HG03095 (cell line): ENCODE results near the gene P3H2.

Experiments
- ATAC-seq: cut with Tn5 transposase; IDR thresholded peaks from one replicate; pipeline ENCODE4 v1.9.1; 2021; ENCODE audit warnings: moderate library complexity; ENCODE audit not compliant: unreplicated experiment

P3H2 gene

DNA sequence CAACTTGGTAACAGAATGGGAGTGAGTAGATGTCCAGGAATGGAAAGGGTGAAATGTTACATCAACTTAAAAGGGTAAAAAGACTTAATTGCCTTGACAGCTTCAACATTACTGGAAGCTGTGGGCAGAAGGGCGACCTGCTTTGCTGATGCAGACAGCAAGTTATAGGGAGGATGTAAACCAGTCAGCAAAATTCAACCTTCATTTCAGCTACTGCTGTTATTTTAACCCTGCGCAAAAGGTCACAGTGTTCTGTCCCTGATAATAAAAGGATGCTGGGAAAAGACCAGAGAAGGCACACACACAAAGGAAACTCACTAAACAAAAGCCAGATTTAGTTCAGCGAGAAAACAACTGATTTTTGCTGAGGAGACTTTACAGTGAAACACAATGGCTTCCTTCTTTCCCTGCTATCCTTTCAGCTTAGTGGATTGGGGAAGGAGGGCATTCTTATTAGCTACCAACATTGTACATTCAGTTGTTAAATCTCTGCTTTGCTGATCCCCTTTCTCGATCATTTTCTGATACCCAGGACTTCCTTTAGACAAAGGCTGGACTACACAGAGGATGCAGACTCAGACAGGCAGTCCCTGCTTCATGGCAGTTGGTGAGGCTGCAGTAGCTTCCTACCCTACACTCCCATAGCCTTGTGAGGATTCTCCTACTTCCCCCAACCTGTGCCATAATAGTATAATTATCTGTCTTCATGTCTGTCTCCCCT is 62.0 kb downstream of the P3H2 start:
- no peak for ATAC-seq

DNA sequence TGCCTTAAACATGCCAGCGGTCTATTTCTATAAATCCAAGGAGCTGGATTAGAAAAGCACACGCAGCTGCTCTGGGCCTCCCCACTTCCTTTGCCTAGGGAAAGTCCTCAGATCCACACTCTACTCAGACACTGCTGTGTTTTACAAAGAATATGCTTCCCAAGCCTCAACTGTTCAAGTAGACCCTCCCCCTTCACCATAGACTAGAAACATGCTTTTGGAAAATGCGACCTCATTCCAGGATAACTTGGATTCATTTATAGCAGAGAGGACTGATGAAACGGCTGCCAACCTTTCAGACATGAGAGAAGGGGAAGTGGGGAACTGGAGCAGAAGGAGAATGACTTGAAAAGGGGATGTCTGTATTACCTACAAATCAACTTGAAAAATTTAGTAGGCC is 64.0 kb downstream of the P3H2 start:
- no peak for ATAC-seq

DNA sequence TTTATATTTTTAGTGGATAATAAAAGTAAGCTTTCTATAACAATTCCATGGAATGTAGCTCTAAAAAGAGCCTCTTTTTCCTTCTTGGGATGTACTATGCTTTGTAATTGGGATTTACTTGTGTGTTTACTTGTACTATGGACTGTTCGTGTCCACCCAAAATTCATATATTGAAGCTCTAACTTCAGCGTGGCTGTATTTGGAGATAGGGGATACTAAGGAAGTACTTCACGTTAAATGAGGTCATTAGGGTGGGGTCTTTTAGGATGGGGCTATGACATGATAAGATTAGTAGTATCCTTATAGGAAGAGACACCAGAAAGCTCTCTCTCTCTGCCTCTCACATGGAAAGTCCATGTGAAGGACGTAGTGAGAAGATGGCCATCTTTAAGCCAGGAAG is 64.9 kb downstream of the P3H2 start:
- ATAC-seq: no peak

DNA sequence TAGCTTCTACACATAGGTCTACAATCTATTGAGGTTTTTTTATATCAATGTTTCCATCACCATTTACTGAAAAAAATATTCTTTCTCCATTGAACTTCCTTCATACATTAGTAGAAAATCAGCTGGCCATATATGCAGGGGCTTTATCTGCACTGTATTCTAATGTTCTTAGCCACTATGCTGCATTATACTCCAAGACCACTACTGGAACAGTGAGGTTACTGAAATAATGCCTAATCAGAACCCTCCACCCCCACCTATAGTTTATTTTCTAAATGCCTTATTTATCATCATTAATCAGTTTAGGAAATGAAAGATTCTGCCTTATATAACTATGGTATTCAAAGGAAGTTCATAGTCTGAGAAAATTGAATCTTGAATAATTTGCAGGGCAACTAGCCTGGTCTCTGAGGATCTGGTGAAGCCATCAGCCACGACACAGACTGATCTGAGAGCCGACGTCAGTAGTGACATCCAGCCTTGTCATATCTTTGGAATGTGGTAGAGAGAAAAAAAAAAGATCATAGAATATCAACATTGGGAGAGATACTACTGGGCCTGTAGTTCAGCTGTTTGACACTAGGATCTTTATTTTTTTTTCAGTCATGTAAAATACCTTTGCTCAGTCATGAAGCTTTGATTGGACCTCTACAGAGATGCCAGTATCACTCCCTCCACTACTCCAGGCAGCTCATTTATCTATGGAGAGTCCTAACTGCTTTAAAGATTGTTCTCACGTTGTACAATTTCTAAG is 66.6 kb downstream of the P3H2 start:
- no peak for ATAC-seq

DNA sequence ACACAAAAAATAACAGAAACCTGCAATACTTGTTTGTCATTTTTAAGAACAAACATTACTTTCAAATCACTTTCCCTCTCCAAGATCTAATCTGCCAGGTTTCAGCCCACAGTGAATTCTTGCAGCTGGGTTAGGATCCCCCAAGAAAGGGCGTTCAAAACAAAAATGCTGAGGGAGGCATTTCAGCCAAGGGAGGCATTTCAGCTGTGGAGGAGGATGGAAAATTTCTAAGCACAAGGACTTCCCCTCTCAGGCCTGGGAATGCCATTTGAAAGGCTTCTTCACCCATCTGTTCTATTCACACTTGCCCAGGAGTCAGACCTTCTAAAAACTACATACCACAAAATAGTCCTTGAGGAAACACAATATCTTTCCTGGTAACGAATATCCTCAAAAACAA is 69.1 kb downstream of the P3H2 start:
- no peak for ATAC-seq

DNA sequence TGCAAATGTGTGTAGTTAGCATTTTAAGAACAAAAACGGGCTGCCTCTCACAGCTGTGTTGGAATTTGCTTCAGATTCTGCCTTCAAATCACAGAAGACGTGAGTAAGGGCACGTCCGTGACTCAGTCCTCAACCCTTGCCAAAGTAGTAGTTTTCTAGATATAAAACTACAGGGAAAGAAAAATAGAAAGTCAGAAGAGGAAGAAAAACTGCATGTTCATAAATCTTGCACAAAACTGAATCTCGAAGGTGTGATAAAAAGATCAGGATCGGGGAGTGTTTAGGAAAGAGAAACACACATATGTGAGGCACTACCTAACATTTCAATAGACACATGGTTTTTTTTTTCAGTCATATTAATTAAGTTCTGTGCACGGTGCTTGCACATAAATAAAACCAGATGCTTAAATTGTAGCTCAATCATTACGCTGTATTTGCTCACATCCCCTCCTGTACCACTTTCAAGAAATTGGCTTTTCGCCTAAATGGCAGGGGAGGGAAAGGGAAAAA is 71.7 kb downstream of the P3H2 start:
- no peak for ATAC-seq

DNA sequence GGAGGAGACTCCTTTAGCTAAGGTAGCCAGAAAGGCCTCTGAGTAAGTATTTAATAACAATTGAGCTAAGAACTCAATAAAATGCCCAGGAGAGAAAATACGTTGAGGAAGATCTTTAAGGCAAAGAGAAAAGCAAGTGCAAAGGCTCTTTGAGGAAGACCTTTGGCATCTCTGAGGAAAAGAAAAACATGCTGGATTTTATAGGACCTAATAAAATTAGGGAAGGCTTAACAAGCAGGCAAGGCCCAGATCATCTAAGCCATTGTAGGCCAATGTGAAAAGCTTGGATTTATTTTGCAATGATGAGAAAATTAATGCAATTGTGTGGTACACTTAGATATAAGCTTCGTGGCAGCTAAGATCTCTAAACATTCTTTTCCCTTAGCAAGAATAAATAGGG is 75.7 kb downstream of the P3H2 start:
- ATAC-seq: no peak

DNA sequence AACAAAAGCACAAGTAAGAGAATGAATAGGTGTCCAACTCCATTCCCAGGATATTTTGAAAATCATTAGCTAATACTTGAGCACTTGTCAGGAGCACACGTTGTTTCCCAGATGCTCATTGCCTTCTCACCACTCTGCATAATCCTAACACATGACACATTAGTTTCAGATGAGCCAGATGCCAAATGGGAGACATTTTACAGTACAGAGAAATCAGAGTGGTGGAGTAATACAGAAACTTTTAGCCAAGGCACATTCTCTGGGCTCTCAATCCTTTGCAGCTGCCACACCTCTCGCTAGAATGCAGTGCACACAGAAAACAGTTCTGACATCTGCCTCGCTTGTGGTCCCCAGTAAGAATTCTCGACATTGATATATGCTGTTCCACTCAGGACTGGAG is 76.6 kb downstream of the P3H2 start:
- ATAC-seq: no peak

DNA sequence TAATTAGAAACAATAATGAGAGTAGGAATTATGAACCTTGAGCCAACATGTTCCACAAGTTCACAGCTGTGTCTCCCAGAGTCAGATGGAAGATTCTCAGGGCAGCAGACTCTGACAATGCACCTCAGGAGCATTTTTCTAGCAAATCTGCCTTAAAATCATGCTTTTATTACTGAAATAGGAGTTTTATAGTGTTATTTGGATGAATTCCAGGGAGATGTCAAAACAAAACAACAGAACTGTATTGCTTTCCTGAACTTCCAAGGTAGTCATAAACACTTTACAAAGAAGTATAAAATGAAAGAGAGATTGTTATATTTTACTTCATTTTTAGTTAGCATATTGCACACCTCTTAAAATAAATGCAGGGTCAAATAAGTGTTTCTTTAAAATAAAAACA is 77.0 kb downstream of the P3H2 start:
- ATAC-seq: no peak

DNA sequence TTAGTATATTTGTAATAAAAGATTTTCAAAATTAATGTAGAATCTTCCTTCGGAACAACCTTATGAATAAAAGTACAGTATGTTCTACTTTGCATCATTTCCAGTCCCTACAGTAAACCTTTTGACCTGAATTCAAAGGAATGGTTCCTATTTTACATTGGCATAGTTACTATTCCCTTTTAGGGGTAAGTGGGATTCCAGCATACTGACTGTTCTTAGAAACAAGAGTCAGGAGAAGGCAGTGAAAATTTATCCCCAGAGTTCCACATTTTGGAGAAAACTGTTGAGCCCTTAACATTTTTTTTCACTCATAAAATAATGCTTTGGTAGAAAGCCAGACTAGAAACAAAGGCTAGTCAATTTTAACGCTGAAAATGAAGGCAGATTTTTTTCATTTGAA is 78.1 kb downstream of the P3H2 start:
- ATAC-seq: no peak

DNA sequence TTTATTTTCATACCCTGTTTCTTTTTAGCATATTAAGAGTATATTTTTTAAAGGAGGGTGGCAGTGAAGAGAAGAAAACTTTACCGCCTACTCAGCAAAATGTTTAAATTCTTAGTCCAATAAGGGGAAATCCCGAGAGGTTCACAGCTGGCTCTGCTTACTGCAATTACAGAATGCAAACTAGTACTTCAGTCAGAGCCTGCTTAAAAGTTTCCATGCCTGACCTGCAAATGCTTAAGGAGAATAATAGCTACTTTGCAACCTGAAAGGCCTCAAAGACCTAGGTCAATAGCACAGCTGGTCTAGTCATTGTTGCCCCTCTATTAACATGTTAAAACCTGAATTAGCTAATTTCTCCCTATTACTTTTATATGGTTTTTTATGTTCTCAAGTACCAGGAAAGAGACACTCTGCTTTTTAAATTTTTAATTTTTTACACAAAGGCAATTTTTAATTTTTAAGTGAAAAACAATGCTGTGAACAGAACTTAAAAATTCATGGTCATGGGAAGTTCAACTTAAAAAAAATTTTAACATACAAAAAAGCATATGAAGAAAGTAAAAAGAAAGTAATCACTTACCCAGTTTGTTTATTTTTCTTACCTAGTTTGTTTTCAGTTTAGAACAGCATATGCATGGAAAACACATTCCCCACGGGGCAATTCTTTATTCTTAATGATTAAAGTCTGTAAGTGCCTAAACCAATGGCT is 79.2 kb downstream of the P3H2 start:
- ATAC-seq: peak; percentile 67

DNA sequence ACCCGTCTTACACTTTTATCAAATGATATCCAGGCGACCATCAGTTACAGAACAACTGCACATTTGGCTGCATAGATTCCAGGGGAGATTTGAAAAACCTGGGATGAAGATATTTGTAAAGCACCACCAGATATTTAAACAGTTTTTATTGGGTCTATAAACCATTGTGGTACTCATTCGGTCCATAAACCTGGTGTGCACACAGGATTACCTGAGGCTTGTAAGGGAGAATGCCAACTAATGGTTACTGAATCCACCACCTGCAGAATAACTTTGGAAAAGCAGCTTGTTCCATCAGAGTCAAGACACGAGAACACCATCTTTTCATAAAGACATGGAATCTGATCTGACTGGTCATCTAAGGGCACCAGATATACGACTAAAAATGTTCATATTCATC is 80.6 kb downstream of the P3H2 start:
- no peak for ATAC-seq

DNA sequence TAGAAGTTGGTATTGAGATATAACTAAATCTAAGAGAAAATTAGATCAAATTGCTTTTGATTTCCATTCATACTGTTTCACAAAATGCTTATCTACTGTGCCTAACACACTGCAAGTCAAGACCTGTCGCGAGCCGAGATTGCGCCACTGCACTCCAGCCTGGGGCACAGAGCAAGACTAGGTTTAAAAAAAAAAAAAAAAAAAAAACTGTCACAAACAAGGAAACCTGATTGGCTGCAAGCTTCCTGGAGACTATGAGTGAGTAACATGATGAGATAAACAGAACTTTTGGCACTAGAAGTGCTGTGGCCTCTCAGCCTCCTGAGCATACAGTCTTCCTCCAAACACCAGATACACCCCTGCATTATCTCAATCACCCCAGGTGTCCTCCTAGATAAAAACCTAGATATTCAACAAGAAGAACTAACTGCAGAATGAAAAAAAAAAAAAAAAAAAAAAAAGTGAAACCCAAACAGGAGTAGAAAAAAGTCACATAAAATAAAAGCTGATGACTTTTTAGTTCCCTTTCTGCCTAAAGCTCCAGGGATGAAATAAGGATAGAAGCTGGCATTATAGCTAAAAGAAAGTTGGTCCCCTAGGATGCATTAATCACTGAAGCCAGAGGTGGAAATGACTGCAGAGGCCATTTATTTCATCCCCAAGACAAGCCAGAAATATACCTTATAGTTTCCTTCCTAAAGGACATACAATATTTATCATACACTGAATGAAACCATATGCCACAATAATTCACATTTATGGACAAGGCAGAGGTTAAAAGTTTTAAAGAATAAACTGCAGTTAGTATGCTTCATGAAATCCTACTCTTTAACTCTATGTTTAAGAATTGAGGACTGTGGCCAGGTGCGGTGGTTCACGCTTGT is 82.4 kb downstream of the P3H2 start:
- no peak for ATAC-seq

DNA sequence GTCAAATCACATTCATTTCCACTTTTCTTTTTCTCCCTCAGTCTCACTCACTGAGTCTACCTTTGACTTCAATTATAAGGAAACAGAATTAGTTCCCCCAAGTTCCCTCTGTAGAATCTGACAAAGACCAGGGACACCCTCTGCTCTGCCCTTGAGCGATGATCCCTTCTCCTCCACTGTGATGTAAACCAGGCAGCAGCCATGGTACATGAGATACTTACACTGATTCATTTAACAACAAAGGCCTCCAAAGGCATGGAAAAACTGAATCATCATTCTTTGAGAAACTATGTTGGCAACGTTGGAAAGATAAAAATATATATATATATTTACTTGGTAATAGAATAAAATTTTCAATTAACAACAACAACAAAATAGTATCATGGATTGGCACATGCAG is 84.1 kb downstream of the P3H2 start:
- no peak for ATAC-seq

DNA sequence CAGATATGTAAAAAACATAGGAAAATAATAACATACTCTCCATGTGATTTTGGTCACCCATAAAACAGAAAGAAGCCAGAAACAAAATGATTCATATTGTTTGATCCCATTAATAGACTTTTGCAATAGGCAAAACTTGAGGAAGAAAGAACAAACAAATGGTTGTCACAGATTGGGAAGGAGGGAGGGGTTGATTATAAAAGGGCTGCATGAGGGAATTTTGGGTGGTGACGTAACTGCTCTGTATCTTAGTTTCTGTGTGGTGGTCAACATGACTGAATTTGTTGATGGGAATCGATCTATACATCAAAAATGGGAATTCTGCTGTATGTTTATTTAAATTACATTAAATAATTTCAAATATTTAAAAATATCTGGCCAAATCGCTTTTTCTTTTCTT is 86.3 kb downstream of the P3H2 start:
- ATAC-seq: no peak

DNA sequence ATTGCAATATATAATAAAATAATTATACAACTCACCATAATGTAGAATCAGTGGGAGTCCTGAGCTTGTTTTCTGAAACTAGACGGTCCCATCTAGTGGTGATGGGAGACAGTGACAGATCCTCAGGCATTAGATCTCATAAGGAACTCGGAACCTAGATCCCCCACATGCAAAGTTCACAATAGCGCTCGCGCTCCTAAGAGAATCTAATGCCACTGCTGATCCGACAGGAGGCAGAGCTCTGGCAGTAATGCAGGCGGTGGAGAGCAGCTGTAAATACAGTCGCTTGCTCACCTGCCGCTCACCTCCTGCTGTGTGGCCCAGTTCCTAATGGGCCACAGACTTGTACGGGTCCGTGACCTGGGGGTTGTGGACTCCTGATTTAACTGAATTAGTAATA is 87.8 kb downstream of the P3H2 start:
- no peak for ATAC-seq

DNA sequence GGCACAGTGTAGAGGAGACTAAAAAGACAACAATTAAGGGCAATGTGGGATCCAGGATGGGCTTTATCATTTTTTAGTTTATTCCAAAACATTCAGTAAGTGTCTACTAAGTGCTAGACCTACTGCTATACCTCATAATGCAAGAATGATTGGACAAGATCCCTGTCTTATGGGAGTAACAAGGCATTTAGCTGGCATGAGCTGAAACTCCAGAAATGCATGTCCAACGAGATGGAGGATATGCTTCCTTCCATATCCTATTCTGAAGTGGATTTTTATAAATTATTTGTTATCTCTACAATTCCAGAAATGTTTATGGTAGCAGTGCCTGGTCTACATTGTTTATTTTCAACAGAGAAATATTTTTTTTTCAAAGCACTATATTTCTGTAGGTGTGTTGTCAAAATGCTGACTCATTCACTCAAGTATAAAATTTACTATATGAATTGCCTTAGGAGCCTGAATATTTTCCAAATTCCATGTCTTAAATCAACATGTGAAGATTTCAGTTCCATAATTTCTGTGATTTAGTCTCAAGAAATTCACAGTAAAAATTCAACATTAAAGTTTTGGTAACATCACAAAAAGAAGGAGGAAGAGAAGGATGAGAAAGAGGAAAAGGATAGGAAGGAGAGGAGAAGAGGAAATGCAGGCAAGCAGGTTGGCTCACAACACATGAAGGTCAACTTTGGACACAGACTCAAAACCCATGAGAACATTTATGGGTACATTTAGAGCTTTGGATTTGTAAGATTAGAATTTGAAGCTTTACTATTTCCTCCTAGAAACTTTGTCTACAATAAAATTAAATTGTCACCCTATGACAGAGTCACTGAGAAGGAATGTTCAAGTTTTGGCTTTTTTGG is 88.6 kb downstream of the P3H2 start:
- ATAC-seq: no peak

DNA sequence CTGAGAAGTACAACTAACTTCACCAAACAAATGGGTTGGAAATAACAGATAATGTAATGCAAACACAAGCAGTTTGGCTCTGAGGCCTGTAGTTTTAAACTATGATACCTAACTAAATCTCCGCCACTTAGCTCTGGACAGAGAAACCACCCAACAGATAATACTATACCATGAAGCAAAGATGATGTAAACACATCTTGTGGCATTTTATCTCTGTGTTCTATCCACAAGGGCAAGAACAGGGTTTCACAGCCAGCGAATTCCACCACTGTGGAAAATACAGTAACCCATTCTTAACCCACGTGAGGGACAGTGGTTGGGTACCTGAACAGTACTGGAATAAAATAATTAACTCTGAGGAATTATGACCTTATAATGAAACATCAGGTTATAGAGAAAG is 93.6 kb downstream of the P3H2 start:
- no peak for ATAC-seq

DNA sequence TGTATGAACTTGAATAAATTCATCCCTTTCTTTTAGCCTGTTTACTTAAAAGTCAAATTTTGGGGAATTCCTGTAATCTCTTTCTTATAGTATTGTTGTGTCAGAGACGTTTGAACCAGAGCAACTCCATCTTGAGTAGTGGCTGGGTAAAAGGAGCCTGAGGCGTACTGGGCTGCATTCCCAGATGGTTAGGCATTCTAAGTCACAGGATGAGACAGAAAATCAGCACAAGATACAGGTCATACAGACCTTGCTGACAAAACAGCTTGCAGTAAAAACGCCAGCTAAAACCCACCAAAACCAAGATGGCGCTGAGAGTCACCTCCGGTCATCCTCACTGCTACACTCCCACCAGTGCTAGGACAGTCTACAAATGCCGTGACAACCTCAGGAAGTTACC is 94.5 kb downstream of the P3H2 start:
- ATAC-seq: no peak

DNA sequence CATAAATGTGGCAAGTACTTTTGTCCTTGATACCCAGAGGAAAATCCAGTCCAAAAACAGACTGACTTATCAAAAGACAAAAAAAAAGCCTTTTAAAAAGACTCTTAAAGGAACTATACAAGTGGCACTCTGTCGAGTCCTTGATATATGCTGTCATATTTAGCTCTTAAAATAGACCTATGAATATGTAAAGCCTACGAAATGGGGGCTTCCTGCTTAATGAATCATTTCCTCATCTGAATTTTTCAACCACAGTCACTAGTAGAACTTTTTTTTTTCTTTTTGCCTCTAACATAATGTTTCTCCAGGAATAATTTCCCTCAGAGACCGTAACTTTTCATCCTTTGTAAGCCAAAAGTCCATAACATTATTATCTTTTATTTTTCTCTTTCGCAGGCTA is 95.8 kb downstream of the P3H2 start:
- ATAC-seq: no peak
